Upper lobe of left lung (tissue), 4 donors: ENCODE measurements around the gene BRF1.

Experiments
- CTCF ChIP-seq, 6 experiments: fragments of 450-650 bp in 4 of 6; fragments of 200-600 bp in 2 of 6; sonication (generic) in 2 of 6; IDR thresholded peaks; one replicate each; pipeline ENCODE4 v1.5.1; 2016 to 2019; ENCODE audit warnings: antibody characterized with exemption in 6 of 6
- EP300 ChIP-seq, 4 donors: sonication (generic); formaldehyde crosslinking; IDR thresholded peaks; one replicate each; pipeline ENCODE4 v1.5.1; 2017; ENCODE audit warnings: antibody characterized with exemption in 4 of 4, control low read depth in 2 of 4
- POLR2A ChIP-seq, 4 donors: fragments of 450-650 bp; IDR thresholded peaks; one replicate each; pipeline ENCODE4 v1.5.1; 2016 to 2017; ENCODE audit warnings: antibody characterized with exemption in 4 of 4, mild to moderate bottlenecking in 2 of 4
- POLR2AphosphoS5 ChIP-seq, 2 donors: sonication (generic); formaldehyde crosslinking; IDR thresholded peaks; one replicate each; pipeline ENCODE4 v1.5.1; 2017; ENCODE audit warnings: antibody characterized with exemption in 2 of 2

- no peak for TF ChIP-seq CTCF (IDR thresholded peaks at IDR 0.05)
- TF ChIP-seq POLR2AphosphoS5 (IDR thresholded peaks at IDR 0.05) = no peak
- TF ChIP-seq POLR2A (IDR thresholded peaks at IDR 0.05) = no peak
- TF ChIP-seq EP300 (IDR thresholded peaks at IDR 0.05) = no peak
Measured at GRCh38 chr14:105337966-105338741, 37.4 kb upstream of the BRF1 start.
